Lower leg skin (tissue), 3 donors: ENCODE results near the gene DYNC1I1.

Source experiments
- CTCF ChIP-seq, 3 donors: fragments of 450-650 bp; IDR thresholded peaks; one replicate each; pipeline ENCODE4 v1.5.1; 2016; ENCODE audit warnings: antibody characterized with exemption in 3 of 3, mild to moderate bottlenecking in 3 of 3, moderate library complexity in 2 of 3
- POLR2A ChIP-seq, 2 donors: fragments of 450-650 bp; IDR thresholded peaks; one replicate each; pipeline ENCODE4 v1.6.1; 2016 to 2017; ENCODE audit warnings: antibody characterized with exemption in 2 of 2, mild to moderate bottlenecking in 1 of 2, moderate library complexity in 1 of 2

- TF ChIP-seq CTCF (IDR thresholded peaks at IDR 0.05) (no peak), POLR2A (IDR thresholded peaks at IDR 0.05) (no peak)
Observed at GRCh38 chr7:95874129-95874528, 101.8 kb downstream of the DYNC1I1 start.
